Stimulated activated CD4-positive, alpha-beta T cell treated with anti-CD3 and anti-CD28 coated beads, Interleukin-12 subunit alpha, Interleukin-12 subunit beta, amount 100 ng/mL, for 48 hours (primary cell): ENCODE measurements around the gene FYB1.

ENCODE experiments used
- DNase-seq, 3 donors: peaks; one replicate each; pipeline ENCODE4 v3.0.0-alpha.2; 2020; ENCODE audit warnings: low read depth in 2 of 3, low spot score in 1 of 3

FYB1 gene

GRCh38 chr5:39057734-39058133 is 161.6 kb downstream of the FYB1 start:
- no peak for DNase-seq

GRCh38 chr5:39055768-39056398 is 163.5 kb downstream of the FYB1 start:
- no peak for DNase-seq
